GM18507 (cell line): ENCODE data around the gene SRRM3.
A peak's percentile ranks its signal among the peaks of the same experiment; 100 is the strongest.
"Not testable (repeated sequence)": the region's sequence is repeated elsewhere in the genome, so short reads cannot be mapped to it uniquely, and the experiment has no call there.

ENCODE experiments used
- DNase-seq: peaks from one replicate; pipeline ENCODE4 v3.0.0; 2011; ENCODE audit warnings: low read depth; ENCODE audit not compliant: insufficient read length; ENCODE audit errors: extremely low spot score
- FAIRE-seq: peaks from 2 replicates; lab custom pipeline; 2011; peaks lifted over from hg19 to GRCh38; lab: Jason Lieb, UNC

The SRRM3 gene, protein sequence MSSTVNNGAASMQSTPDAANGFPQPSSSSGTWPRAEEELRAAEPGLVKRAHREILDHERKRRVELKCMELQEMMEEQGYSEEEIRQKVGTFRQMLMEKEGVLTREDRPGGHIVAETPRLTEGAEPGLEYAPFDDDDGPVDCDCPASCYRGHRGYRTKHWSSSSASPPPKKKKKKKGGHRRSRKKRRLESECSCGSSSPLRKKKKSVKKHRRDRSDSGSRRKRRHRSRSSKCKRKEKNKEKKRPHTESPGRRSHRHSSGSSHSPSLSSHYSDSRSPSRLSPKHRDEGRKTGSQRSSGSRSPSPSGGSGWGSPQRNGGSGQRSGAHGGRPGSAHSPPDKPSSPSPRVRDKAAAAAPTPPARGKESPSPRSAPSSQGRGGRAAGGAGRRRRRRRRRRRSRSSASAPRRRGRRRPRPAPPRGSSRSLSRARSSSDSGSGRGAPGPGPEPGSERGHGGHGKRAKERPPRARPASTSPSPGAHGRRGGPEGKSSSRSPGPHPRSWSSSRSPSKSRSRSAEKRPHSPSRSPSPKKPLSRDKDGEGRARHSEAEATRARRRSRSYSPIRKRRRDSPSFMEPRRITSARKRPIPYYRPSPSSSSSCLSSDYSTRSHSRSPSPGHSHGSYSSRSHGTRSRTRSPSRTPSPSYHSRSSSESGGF

DNA sequence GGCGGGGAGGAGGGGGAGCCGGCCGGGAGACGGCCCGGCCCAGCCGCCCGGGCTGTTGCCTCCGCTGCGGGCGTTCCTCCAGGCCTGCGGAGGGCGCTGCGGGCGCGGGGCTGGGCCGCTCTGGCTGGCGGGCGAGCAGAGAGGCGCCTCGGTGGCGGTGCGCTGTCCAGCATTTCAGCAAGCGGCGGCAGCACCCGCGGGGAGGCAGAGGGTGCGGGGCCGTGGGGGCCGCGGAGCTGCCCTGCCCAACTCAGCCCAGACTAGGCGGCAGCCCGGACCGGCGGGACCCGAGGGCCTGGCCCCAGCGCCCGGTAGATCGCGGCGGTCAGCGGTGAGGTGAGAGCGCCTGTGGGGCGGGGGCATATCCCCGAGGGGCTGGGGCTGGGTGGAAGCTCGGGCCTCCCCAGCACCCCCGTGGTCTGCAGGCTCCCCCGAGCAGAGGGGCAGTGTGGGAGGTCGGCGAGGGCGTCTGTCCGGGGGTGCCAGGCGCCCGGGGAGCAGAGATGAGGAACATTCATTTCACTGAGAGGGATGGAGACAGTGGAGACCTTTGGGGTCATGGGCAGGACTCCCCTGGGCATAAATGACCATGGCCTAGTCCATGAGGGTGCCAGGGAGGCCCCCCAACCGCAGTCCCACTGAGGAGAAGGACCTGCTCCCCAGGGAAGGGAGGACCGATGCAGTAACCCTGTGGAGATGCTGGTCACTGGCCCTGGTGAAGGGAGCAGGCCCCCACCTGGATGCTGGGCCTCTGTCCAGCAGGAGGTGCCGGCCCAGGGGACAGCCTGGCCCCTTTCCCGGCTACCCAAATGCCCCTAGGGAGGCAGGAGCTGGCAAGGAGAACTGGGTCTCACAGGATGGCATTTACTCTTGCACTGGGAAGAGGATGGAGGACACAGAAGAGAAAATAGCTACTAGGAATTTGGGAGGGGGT, at the start of gene SRRM3:
TSS of gene SRRM3 (plus strand) at position 165 of the 934 bp plus-strand sequence. CDS start 33,171 bp downstream, outside the sequence.
- DNase-seq (peak; percentile 62), FAIRE-seq (no peak)

GRCh38 chr7:76151932-76152331, 49.8 kb upstream of the SRRM3 start:
- FAIRE-seq (no peak), DNase-seq (no peak)

DNA sequence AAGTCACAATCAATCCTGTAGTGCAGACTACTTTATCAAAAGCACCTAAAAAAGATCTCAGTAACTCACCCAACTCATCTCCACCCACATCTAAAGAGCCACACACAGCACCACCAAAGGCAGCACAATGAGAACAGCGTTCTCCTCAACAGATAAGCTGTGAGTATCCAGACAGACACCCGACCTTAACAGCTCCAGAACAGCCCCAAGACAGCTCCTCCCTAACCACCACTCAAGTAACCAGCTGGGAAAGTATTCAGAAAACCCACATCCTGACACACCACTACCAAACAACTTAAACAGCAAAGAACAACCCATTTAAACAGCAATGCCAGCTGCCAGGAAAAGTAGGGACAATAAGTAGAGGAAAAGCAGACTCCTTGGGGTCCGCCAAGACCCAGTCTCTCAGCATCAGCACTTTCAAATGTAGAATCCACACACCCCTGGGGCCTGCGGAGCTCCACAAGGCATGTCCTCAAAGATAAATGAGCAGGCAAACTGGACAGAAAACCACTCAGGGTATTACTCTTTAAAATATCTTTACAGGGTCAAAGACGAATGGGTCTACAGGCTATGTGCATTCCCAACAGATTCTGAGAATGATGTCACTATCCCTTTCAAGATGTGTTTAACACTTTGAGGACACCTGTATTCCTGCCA, 48.0 kb upstream of the SRRM3 start:
- DNase-seq, FAIRE-seq: not testable (repeated sequence)

GRCh38 chr7:76155938-76156337, 45.8 kb upstream of the SRRM3 start:
- FAIRE-seq (no peak), DNase-seq (no peak)

DNA sequence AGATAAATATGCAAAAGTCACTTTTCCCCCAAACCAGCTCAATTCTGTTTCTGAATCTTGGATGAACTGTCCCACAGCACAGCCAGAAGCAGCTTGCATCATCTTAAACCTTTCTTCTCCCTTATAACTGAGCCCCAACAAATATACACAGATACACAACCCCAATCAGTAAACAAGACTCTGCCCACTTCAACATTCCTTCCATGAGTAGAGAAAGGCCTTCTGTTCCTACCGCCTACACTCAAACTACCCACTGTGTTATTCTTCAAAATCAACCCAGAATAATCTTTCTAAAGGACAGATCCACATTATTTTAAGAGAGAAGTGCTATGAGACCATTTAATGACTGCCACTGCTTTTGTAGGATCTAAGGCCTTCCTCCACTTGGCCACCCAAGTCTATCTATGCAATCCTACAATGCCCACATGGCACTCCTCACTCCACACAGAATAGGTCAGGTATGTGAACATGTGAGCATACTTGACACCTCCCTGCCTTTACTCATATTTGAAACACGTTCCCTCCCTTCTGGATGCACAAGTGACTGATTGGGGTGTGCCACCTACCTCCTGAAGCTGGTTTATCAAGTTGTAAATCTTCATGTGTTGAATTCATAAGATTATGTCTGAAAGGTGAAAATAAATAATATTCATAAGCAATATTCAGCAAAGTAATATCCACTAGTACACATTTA, 44.6 kb upstream of the SRRM3 start:
- not testable (repeated sequence) for DNase-seq, FAIRE-seq

DNA sequence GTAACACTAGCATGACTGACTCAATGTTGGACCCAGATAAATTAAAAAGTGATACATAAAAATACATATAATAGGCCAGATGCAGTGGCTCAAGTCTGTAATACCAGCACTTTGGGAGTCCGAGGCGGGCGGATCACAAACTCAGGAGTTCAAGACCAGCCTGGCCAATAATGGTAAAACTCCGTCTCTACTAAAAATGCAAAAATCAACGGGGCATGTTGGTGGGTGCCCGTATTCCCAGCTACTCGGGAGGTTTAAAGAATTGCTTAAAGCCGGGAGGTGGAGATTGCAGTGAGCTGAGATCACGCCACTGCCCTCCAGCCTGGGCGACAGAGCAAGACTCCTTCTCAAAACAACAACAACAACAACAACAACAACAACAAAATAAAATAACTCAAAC, 43.3 kb upstream of the SRRM3 start:
- DNase-seq, FAIRE-seq: not testable (repeated sequence)

DNA sequence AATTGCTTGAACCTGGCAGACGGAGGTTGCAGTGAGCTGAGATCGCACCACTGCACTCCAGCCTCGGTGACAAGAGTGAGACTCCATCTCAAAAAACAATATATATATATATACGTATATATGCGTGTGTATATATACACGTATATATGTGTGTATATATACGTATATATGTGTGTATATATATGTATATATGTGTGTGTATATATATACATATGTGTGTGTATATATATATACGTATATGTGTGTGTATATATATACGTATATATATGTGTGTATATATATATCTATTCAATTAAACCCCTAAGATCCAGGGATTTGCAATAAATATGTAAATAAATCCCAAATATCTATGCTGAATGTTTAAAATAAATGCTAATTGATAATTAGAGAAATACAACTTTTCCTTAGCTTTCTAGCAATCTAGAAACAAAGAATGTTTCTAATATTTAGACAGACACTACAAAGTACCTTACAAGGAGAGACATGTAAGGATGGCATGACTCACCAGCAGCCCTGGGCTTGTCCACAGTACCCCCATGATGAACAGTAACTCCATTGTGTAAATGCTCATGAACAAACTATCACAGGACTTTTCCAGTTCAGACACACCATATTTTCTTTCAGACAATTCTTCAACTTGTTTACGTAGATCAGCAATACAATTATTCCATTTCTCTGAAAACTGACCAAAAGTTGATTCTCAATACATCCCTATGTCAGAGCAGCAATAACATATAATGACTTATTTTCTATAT, 39.1 kb upstream of the SRRM3 start:
- not testable (repeated sequence) for FAIRE-seq

DNA sequence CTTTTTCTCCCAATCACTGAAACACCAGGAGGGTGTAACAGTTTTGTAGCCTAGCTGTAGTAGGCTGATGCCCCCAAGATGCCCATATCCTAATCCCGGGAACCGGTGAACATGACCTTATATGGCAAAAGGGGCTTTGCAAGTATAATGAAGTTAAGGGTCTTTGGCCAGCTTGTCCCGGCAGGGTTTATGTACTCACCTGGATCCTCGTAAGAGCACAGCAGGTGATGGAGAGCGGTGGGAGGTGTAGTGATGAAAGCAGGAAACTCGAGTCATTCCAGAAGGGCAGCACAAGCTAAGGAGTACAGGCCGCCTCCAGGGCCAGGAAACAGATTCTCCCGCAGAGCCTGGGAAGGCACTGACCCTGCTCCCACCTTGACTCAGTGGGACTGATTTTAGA, 37.9 kb upstream of the SRRM3 start:
- DNase-seq, FAIRE-seq: not testable (repeated sequence)

More for the DNA sequence above, 39.1 kb upstream of the SRRM3 start:
- DNase-seq = not testable (repeated sequence)

GRCh38 chr7:76165106-76165972, 36.4 kb upstream of the SRRM3 start:
- DNase-seq = no peak
- FAIRE-seq = no peak

GRCh38 chr7:76165973-76166403, 35.7 kb upstream of the SRRM3 start:
- no peak for DNase-seq
- FAIRE-seq = no peak

GRCh38 chr7:76166404-76167255, 35.1 kb upstream of the SRRM3 start:
- DNase-seq = peak; percentile 82
- peak; percentile 60 for FAIRE-seq

- FAIRE-seq (no peak), DNase-seq (no peak)
These were observed 28.0 kb upstream of the SRRM3 start for GRCh38 chr7:76173566-76174205.

DNA sequence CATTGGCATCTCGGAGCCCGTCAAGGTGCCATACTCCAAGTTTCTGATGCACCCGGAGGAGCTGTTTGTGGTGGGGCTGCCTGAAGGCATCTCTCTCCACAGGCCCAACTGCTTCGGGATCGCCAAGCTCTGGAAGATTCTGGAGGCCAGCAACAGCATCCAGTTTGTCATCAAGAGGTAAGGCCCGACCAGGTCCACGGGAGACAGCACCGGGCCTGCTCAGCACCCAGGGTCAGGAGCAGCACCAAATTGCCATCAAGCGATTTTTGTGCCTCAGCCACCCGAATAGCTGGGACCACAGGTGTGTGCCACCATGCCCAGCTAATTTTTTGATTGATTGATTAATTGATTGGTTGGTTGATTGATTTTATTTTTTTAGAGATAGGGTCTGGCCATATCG, 24.7 kb upstream of the SRRM3 start:
- not testable (repeated sequence) for DNase-seq, FAIRE-seq

- no peak for FAIRE-seq
- DNase-seq = no peak
These were observed 22.0 kb upstream of the SRRM3 start for GRCh38 chr7:76179686-76180085.

DNA sequence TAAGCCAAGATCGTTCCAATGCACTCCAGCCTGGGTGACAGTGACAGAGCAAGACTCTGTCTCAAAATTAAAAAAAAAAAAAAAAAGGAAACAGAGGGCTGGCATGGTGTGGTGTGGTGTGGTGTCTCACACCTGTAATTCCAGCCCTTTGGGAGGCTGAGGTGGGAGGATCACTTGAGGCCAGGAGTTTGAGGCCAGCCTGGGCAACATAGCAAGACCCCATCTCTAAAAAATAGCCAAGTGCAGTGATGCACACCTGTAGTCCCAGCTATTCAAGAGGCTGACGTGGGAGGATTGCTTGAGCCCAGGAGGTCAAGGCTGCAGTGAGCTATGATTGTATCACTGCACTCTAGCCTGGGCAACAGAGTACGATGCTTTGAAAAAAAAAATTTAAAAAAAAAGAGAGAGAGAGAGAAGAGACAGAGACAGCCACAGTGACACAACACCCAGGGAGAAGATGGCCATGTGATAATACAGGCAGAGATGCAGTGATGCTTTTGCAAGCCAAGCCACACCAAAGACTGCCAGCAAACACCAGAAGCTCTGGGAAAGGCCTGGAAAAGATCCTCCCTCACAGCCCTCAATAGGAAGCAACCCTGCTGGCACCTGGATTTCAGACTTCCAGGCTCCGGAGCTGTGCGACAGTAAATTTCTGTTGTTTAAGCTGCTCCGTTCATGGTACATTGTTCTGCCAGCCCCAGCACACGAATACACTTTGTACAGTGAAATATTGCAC, 19.3 kb upstream of the SRRM3 start:
- no peak for FAIRE-seq
- DNase-seq = no peak
